ENCODE results near the gene CTSH.

CTSH gene

GRCh38 chr15:78944669-78945407, at the start of gene CTSH:
CTSH (minus strand) TSS chr15:78945046; CDS start chr15:78944981, 65 bp downstream.
- DNase-seq, result peak; percentile 80

GRCh38 chr15:78993931-78994530, 49.2 kb upstream of the CTSH start:
- DNase-seq, result no peak

GRCh38 chr15:78993257-78993930, 48.5 kb upstream of the CTSH start:
- DNase-seq, result no peak

- DNase-seq, result no peak
These were observed 47.8 kb upstream of the CTSH start for GRCh38 chr15:78992416-78993256.

- DNase-seq, result no peak
These were observed 47.0 kb upstream of the CTSH start for GRCh38 chr15:78991879-78992278.

- DNase-seq, result no peak
These were observed 46.6 kb upstream of the CTSH start for GRCh38 chr15:78991476-78991875.

- DNase-seq, result no peak
These were observed 45.4 kb upstream of the CTSH start for GRCh38 chr15:78990278-78990677.

GRCh38 chr15:78989701-78990240, 44.9 kb upstream of the CTSH start:
- DNase-seq, result no peak

GRCh38 chr15:78988361-78988911, 43.6 kb upstream of the CTSH start:
- DNase-seq, result no peak

GRCh38 chr15:78987556-78988360, 42.9 kb upstream of the CTSH start:
- DNase-seq, result no peak

GRCh38 chr15:78985859-78986475, 41.1 kb upstream of the CTSH start:
- no peak for DNase-seq

- DNase-seq, result no peak
These were observed 39.2 kb upstream of the CTSH start for GRCh38 chr15:78984041-78984440.

GRCh38 chr15:78983146-78983918, 38.5 kb upstream of the CTSH start:
- no peak for DNase-seq

- DNase-seq, result no peak
These were observed 37.9 kb upstream of the CTSH start for GRCh38 chr15:78982736-78983135.

- no peak for DNase-seq
These were observed 36.9 kb upstream of the CTSH start for GRCh38 chr15:78981532-78982313.

- DNase-seq, result peak; percentile 17
These were observed 34.8 kb upstream of the CTSH start for GRCh38 chr15:78979456-78980320.

GRCh38 chr15:78978601-78979179, 33.8 kb upstream of the CTSH start:
- DNase-seq, result no peak
